ENCODE data around the gene PDHX. TPM values are rescaled to one million over a fixed set of nuclear protein-coding genes. Genes with fewer than 3 reads are reported as not detected.

The PDHX gene
- polyA plus RNA-seq, 1 donor (not counting 4 experiments of a cell fraction or from before 2014, with no cell fraction given), result 28.5 TPM

- peaks cover 12% of the 10 kb centered on the region for H3K4me1 ChIP-seq (ENCODE audit: control insufficient read depth, extremely low read depth, insufficient read depth, low read length)
- no peak overlapping the region for H2AFZ ChIP-seq (ENCODE audit: control insufficient read depth, low read length)
- H4K20me1 ChIP-seq (ENCODE audit: control insufficient read depth, extremely low read depth, insufficient read depth, low read length), result no peaks in the 10 kb centered on the region
- dilution Hi-C loops (cut with MboI; ENCODE audit: extremely low pct_ligation_motif_present, low sequenced_read_pairs), result no loop called here
- H3K4me2 ChIP-seq (ENCODE audit: control insufficient read depth, extremely low read depth, insufficient read depth, low read depth, low read length), result no peak overlapping the region
- peaks cover 57% of the 10 kb centered on the region for H3K79me2 ChIP-seq (ENCODE audit: control insufficient read depth, insufficient read depth, low read length)
- no peaks in the 10 kb centered on the region for H3K27me3 ChIP-seq (ENCODE audit: control insufficient read depth, extremely low read depth, insufficient read depth, low read length)
- no peaks in the 10 kb centered on the region for H3K36me3 ChIP-seq (ENCODE audit: control insufficient read depth in 2 of 2, extremely low read depth in 1 of 2, insufficient read depth in 2 of 2, low read length in 2 of 2)
- no peak overlapping the region for H3K9ac ChIP-seq (ENCODE audit: control insufficient read depth, extremely low read depth, insufficient read depth, low read length)
- FAIRE-seq (no peak), DNase-seq (ENCODE audit: low read depth, low spot score) (no peak)
- TF ChIP-seq EZH2 (IDR thresholded peaks at IDR 0.05; ENCODE audit: low read length), result no peak
- TF ChIP-seq, protein P1, sequence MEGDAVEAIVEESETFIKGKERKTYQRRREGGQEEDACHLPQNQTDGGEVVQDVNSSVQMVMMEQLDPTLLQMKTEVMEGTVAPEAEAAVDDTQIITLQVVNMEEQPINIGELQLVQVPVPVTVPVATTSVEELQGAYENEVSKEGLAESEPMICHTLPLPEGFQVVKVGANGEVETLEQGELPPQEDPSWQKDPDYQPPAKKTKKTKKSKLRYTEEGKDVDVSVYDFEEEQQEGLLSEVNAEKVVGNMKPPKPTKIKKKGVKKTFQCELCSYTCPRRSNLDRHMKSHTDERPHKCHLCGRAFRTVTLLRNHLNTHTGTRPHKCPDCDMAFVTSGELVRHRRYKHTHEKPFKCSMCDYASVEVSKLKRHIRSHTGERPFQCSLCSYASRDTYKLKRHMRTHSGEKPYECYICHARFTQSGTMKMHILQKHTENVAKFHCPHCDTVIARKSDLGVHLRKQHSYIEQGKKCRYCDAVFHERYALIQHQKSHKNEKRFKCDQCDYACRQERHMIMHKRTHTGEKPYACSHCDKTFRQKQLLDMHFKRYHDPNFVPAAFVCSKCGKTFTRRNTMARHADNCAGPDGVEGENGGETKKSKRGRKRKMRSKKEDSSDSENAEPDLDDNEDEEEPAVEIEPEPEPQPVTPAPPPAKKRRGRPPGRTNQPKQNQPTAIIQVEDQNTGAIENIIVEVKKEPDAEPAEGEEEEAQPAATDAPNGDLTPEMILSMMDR (optimal IDR thresholded peaks at IDR 0.05 in 1 of 3, IDR thresholded peaks at IDR 0.05 in 1 of 3, conservative IDR thresholded peaks at IDR 0.05 in 1 of 3; ENCODE audit: extremely low read depth in 1 of 3, insufficient read depth in 2 of 3, low read length in 3 of 3), result peak in 2 of 3 experiments; percentile 36 to 56
- H3K9me3 ChIP-seq (ENCODE audit: control insufficient read depth, low read depth, low read length), result no peaks in the 10 kb centered on the region
- no peaks in the 10 kb centered on the region for H3K9me1 ChIP-seq (ENCODE audit: control insufficient read depth, extremely low read depth, insufficient read depth, low read length)
- H3K4me3 ChIP-seq (ENCODE audit: control insufficient read depth in 2 of 3, extremely low read depth in 1 of 3, insufficient read depth in 2 of 3, low read depth in 1 of 3, low read length in 3 of 3), result no peak overlapping the region
- H3K27ac ChIP-seq (ENCODE audit: control insufficient read depth, insufficient read depth, low read length), result no peak overlapping the region
These were observed 9.8 kb downstream of the PDHX start for GRCh38 chr11:34926101-34926830.

DNA sequence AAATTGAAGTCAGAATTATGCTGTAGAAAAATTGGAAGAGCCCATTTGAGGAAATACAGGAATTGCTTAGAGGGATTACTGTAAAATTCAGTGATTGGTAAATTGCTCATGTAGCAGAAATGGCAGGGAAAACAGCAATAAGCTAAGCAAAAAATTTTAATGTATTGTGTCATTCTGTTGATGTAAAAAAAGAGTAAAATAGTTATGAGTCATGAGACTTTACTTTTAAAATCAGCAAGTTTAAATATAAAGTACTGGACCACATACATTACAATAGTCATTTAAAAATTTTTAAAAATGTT lies 10.4 kb downstream of the PDHX start:
- peaks cover 53% of the 10 kb centered on the region for H3K79me2 ChIP-seq (ENCODE audit: control insufficient read depth, insufficient read depth, low read length)
- no peaks in the 10 kb centered on the region for H3K36me3 ChIP-seq (ENCODE audit: control insufficient read depth in 2 of 2, extremely low read depth in 1 of 2, insufficient read depth in 2 of 2, low read length in 2 of 2)
- no peak overlapping the region for H3K4me2 ChIP-seq (ENCODE audit: control insufficient read depth, extremely low read depth, insufficient read depth, low read depth, low read length)
- H3K9me3 ChIP-seq (ENCODE audit: control insufficient read depth, low read depth, low read length), result no peaks in the 10 kb centered on the region
- no peak overlapping the region for H3K9ac ChIP-seq (ENCODE audit: control insufficient read depth, extremely low read depth, insufficient read depth, low read length)
- DNase-seq (ENCODE audit: low read depth, low spot score) (no peak), FAIRE-seq (no peak)
- dilution Hi-C loops (cut with MboI; ENCODE audit: extremely low pct_ligation_motif_present, low sequenced_read_pairs), result no loop called here
- no peak overlapping the region for H3K4me3 ChIP-seq (ENCODE audit: control insufficient read depth in 2 of 3, extremely low read depth in 1 of 3, insufficient read depth in 2 of 3, low read depth in 1 of 3, low read length in 3 of 3)
- H2AFZ ChIP-seq (ENCODE audit: control insufficient read depth, low read length), result no peak overlapping the region
- TF ChIP-seq, protein P1 (optimal IDR thresholded peaks at IDR 0.05 in 1 of 3, IDR thresholded peaks at IDR 0.05 in 1 of 3, conservative IDR thresholded peaks at IDR 0.05 in 1 of 3; ENCODE audit: extremely low read depth in 1 of 3, insufficient read depth in 2 of 3, low read length in 3 of 3), result no peak
- TF ChIP-seq EZH2 (IDR thresholded peaks at IDR 0.05; ENCODE audit: low read length), result no peak
- H3K4me1 ChIP-seq (ENCODE audit: control insufficient read depth, extremely low read depth, insufficient read depth, low read length), result peaks cover 12% of the 10 kb centered on the region
- no peaks in the 10 kb centered on the region for H3K9me1 ChIP-seq (ENCODE audit: control insufficient read depth, extremely low read depth, insufficient read depth, low read length)
- H3K27ac ChIP-seq (ENCODE audit: control insufficient read depth, insufficient read depth, low read length), result no peak overlapping the region
- H3K27me3 ChIP-seq (ENCODE audit: control insufficient read depth, extremely low read depth, insufficient read depth, low read length), result no peaks in the 10 kb centered on the region
- no peaks in the 10 kb centered on the region for H4K20me1 ChIP-seq (ENCODE audit: control insufficient read depth, extremely low read depth, insufficient read depth, low read length)

All from keratinocyte (primary cell).